NCI-H2171 (cell line): ENCODE measurements around the gene TACR1.

ENCODE experiments used
- DNase-seq: peaks from one replicate; lab custom pipeline; 2025; lab: John Stamatoyannopoulos, UW

TACR1 gene

DNA sequence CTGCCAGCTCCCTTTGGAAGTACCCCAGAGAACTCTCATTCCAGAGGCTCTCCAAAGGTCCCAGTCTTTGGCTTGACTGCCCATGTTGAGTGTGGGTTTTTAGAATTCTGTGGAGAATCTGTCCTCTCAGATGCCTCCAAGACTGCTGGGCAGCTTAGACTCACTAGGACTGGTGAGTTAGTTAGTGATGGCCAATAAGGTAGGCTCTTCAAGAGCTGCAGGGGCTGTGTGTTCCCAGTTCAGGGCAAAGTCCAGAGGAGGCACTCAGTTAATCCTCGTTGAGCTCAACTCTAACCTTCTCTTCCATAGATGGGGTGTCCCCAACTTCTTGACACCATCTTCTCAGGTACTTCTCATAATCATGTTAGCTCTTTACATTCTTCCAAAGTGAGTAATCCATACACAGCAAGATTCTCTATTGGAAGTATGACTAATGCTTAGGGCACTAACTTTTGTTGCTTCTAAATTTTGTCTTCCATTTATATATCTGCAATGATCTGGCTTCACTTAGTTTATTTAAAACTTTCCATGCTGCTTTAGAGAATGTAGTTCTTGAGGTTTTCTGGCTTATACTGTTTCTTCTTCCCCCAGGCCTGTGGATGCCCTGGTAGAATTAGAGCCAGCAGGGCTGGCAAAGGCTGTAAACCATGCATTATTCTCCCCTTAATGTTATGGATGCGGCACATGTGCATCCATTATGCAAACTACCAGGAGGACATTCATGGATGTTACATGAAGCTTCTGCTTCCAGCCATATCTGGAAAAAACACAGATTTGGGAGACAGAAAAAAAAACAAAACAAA, 151.9 kb downstream of the TACR1 start:
- no peak for DNase-seq

- no peak for DNase-seq
These were observed 153.7 kb downstream of the TACR1 start for GRCh38 chr2:75045526-75046050.

GRCh38 chr2:75044291-75044690, 155.0 kb downstream of the TACR1 start:
- no peak for DNase-seq

GRCh38 chr2:75042823-75043222, 156.5 kb downstream of the TACR1 start:
- DNase-seq: no peak

GRCh38 chr2:75041731-75042600, 157.4 kb downstream of the TACR1 start:
- DNase-seq: no peak

- DNase-seq: no peak
These were observed 158.1 kb downstream of the TACR1 start for GRCh38 chr2:75041226-75041625.

DNA sequence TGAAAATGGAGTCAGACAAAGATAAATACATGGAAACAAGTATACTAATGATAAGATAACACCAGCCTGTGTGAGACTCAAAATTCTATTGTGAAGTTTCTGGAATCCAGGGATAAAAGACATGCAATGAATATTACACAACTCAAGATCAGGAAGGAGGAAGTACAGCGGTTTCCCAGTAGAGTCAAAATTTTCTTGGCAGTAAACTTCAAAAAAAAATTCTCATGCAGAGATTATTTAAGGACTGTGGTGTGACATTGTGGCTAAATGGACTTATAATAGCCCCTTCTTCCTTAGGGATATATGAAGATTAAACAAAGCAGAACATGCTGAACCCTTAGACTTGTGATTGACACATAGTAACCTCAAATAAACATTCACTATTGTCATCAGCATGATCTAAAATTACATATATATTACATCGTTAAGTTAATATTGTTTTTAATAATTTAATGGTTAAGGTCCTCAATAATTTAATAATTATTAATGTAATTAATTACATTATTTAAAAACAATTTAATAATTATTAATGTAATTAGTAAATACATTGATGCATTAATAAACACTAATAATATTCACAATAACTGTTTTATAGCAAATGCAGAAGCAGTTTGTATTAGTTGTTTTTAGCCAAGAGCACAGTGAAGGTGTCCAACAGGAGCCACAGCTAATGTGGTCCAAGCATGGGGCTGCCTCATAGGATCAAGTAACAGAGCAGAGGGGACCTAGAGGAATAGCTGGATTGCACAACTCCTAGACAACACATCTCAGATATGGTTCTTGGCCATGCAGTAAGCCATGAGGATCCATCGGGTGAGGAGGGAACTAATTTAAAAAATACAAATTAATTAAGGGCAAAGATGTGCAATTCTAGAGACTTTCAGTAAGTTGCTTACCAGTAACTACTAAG, 163.6 kb downstream of the TACR1 start:
- no peak for DNase-seq

DNA sequence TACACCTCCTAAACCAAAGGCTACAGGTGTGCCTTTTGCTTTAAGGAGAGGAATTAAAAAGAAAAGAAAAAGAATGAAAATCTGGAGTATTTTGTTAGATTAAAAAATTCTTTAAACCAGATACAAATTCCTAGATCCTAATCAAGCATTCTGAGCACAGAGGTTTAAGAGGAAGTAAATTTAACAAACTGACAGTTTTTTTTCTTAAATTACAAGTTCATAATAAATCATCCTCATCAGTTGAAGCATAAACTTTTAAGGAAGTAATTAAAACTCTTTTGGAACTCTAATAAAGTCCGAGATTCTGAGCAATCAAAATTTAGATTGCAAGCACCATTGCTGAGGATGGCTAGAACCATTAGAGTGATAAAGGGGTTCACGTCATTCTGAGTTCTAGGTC, 165.8 kb downstream of the TACR1 start:
- DNase-seq: no peak

- no peak for DNase-seq
These were observed 167.2 kb downstream of the TACR1 start for GRCh38 chr2:75031906-75032803.

DNA sequence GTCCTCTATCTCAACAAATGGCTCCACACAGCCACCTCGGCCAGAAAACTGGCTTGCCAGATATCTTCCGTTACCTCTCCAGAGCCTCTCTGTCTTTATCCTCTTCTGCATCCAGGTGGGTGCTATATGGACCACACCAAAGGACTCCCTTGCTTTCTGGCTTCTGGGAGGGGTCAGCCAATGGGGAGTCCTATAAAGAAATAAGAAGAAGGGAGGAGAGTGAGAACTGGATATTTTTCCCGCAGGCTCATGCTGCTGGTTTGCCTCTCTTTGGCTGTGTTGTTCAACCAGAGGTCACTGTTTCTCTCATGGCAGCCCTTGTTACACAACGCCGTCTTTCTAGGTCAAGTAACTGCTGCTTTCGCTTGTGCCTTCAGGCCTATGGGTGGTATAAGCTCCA, 168.1 kb downstream of the TACR1 start:
- DNase-seq: no peak

- no peak for DNase-seq
These were observed 168.9 kb downstream of the TACR1 start for GRCh38 chr2:75030218-75031009.

DNA sequence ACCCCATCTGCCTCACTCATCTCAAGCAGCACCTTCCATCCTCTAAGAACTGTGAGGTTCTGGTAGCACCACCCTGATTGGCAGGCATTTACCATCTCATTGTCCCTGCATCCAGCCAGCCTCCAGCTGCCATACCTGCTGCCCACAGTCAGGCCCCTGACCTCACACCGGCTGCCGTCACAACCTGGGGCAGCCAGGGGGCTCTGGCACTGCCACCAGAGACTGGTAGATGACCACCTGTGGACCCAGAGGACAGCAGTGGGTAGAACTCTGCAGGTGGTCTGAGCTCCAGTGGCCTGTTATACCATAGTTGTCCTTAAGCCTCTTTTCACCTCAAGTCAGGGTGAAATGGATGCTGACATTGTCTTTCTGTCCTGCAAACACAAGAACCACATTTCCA, 171.4 kb downstream of the TACR1 start:
- DNase-seq: no peak

DNA sequence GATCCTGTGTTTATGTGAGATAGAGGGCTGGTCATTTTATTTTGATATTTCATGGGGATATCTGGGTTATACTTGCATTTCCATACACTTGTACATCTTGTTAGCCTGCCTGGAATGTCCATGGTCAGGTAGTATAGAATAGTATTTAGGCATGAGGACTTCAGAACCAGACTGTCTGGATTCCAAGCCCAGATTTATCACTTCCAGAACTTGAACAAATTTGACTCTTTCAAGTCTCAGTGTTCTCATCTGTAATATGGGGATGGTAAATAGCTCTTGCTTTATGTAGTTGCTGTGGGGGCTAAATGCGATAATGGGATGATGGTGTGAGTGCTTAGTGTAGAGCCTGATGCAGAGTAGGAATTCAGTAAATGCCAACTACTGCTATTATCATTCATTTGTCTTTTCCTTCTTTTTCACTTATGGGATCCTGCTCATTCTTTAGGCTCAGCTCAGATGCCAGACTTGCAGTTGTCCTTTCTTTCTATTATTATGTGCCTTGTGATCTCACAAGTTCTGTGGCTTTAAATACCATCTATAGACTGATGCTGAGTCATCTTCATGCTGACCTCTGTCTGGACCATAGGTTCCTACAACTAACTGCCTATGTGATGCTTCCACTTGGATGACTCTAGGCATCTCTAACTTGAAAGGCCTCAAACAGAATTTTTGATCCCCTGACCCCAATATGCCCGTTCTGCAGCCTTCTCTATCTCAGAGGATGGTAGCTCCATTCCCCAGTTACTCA, 173.5 kb downstream of the TACR1 start:
- no peak for DNase-seq

GRCh38 chr2:75025216-75025615, 174.1 kb downstream of the TACR1 start:
- DNase-seq: no peak

DNA sequence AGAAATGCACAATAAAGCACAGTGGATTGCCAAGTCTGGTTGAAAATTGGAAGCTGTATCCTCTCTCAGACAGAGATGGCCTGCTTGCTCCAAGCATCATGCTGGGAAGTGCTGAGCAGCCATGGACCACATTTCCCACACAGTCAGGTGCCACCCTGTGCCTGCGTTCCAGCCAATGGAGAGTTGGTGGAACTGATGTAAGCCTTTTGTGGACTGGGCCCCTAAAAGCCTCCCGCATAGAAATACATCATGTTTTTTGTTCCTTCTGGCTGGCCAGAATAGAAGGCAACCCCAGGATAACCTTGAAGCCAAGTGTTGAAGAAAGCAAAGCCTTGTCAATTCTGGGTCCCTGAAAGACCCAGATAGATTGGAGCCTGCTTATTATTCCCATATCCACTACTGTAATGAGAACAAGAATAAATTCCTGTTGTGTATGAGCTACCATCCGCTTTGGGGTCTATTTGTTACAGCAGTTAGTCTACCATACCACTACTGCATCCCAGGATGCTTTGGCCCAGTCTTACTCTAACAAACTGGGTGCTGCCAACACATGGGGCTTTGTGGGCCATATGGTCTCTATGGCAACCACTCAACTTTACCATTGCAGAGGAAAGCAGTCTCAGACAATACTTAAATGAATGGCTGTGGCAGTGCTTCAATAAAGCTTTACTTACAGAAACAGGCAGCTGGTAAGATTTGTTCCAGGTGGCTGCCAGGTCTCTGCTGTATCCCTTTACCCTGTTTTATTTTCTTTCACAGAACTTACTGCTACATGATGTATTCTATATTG, 175.5 kb downstream of the TACR1 start:
- peak; percentile 15 for DNase-seq

GRCh38 chr2:75022516-75022915, 176.8 kb downstream of the TACR1 start:
- DNase-seq: no peak

DNA sequence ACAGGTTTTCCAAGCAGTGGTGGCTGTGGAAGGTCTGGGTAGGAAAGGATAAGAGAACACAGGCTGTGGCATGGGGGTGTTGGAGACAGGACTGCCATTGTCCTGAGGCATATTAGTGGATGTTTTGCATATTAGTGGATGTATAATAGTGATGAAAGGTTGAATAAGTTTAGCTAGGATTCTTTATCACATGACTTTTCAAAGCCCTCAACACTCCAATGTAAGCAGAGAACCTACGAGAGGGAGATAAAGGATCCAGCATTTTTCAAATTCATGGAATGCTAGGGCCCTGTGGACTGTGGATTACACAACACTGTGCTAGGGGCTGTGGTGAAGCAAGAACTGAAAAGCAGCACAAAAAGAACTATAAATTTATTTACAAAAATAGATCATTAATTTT, 177.6 kb downstream of the TACR1 start:
- no peak for DNase-seq

GRCh38 chr2:75020476-75020875, 178.8 kb downstream of the TACR1 start:
- no peak for DNase-seq

- DNase-seq: no peak
These were observed 179.5 kb downstream of the TACR1 start for GRCh38 chr2:75019790-75020189.
